Endothelial cell of umbilical vein (primary cell): ENCODE measurements around the gene CAMTA1. TPM values are rescaled to one million over a fixed set of nuclear protein-coding genes. Genes with fewer than 3 reads are reported as not detected.

ENCODE experiments used
- BruUV-seq: library from RNA; stranded (reverse); fragments of 400-500 nt; replicated peaks from 2 replicates; lab custom pipeline; 2021; lab: Mats Ljungman, UMichigan
- CTCF ChIA-PET: fragments of 300-600, 350-600 bp; sonication (Branson Sonifier 250); formaldehyde crosslinking; loops from one replicate; lab custom pipeline; 2021; ENCODE audit warnings: antibody characterized with exemption, inconsistent platforms; lab: Charles Lee
- POLR2A ChIA-PET: fragments of 300-600, 350-600 bp; sonication (Branson Sonifier 250); formaldehyde crosslinking; loops from one replicate; lab custom pipeline; 2021; ENCODE audit warnings: antibody characterized with exemption, inconsistent platforms; lab: Charles Lee
- DNase-seq: peaks from one replicate; pipeline ENCODE4 v3.0.0-alpha.2; 2011; ENCODE audit warnings: low read depth, low spot score
- FAIRE-seq: peaks from 2 replicates; lab custom pipeline; 2011; peaks lifted over from hg19 to GRCh38; lab: Jason Lieb, UNC
- H2AFZ ChIP-seq: 2 replicates; pipeline ENCODE4 v1.6.0; 2012; ENCODE audit warnings: low read depth, low read length, control low read depth, inconsistent platforms
- H3K27ac ChIP-seq: 2 replicates; pipeline ENCODE4 v1.5.1; 2011; ENCODE audit warnings: low read depth, mild to moderate bottlenecking, control low read depth, low read length, moderate library complexity; ENCODE audit not compliant: insufficient read depth
- H3K27me3 ChIP-seq, 2 experiments: 2 replicates each; pipeline versions ENCODE4 v1.6.0 to v1.6.1; 2011; ENCODE audit warnings: low read length in 2 of 2, mixed read lengths in 1 of 2; ENCODE audit not compliant: control insufficient read depth in 2 of 2, insufficient read depth in 2 of 2
- H3K36me3 ChIP-seq, 2 experiments: 2 replicates in 1 of 2; 3 replicates in 1 of 2; pipeline ENCODE4 v1.5.1; 2011; ENCODE audit warnings: low read length in 2 of 2, mild to moderate bottlenecking in 1 of 2, moderate library complexity in 1 of 2; ENCODE audit not compliant: control insufficient read depth in 2 of 2, insufficient read depth in 2 of 2; ENCODE audit errors: extremely low read depth in 1 of 2
- H3K4me1 ChIP-seq: 3 replicates; pipeline ENCODE4 v1.5.1; 2011; ENCODE audit warnings: mild to moderate bottlenecking, low read length; ENCODE audit not compliant: control insufficient read depth, insufficient read depth; ENCODE audit errors: extremely low read depth
- H3K4me2 ChIP-seq: 2 replicates; pipeline ENCODE4 v1.6.1; 2011; ENCODE audit warnings: low read length, control low read depth, mixed read lengths; ENCODE audit not compliant: insufficient read depth
- H3K4me3 ChIP-seq, 3 experiments: fragments of 200-600 bp in 1 of 3; sonication (generic), shearing (Covaris generic) in 1 of 3; replicated peaks in 1 of 3; 2 replicates each; pipeline ENCODE4 v1.5.1; 2011 to 2016; ENCODE audit warnings: control low read depth in 3 of 3, low read length in 3 of 3, mild to moderate bottlenecking in 2 of 3, inconsistent platforms in 1 of 3, low read depth in 1 of 3, moderate library complexity in 1 of 3; ENCODE audit not compliant: insufficient read depth in 1 of 3
- H3K79me2 ChIP-seq: 2 replicates; pipeline ENCODE4 v1.6.0; 2012; ENCODE audit warnings: low read length, inconsistent platforms; ENCODE audit not compliant: control insufficient read depth, insufficient read depth
- H3K9ac ChIP-seq: replicated peaks from 2 replicates; pipeline ENCODE3; 2011; ENCODE audit warnings: low read length, control low read depth; ENCODE audit not compliant: insufficient read depth; ENCODE audit errors: extremely low read depth
- H3K9me1 ChIP-seq: replicated peaks from 3 replicates; pipeline ENCODE4 v1.6.0; 2011; ENCODE audit warnings: mild to moderate bottlenecking, low read length; ENCODE audit not compliant: control insufficient read depth, insufficient read depth; ENCODE audit errors: extremely low read depth
- H3K9me3 ChIP-seq: replicated peaks from 2 replicates; pipeline ENCODE4 v1.5.1; 2012; ENCODE audit warnings: low read length, inconsistent platforms; ENCODE audit not compliant: control insufficient read depth, insufficient read depth
- H4K20me1 ChIP-seq: replicated peaks from 2 replicates; pipeline ENCODE3; 2011; ENCODE audit warnings: mild to moderate bottlenecking, low read length; ENCODE audit not compliant: control insufficient read depth, insufficient read depth; ENCODE audit errors: extremely low read depth
- CTCF ChIP-seq, 2 donors: IDR thresholded peaks; 1 replicate in 1 of 2; 2 replicates in 1 of 2; pipeline ENCODE4 v1.5.1; 2011; ENCODE audit warnings: low read length in 2 of 2, mild to moderate bottlenecking in 2 of 2, moderate library complexity in 2 of 2, control low read depth in 1 of 2, inconsistent platforms in 1 of 2, low read depth in 1 of 2; ENCODE audit not compliant: insufficient read depth in 1 of 2; ENCODE audit errors: extremely low read depth in 1 of 2
- EZH2 ChIP-seq: IDR thresholded peaks from 2 replicates; pipeline ENCODE4 v1.6.1; 2012; ENCODE audit warnings: borderline replicate concordance, low read depth, mild to moderate bottlenecking, moderate library complexity, low read length, inconsistent platforms; ENCODE audit not compliant: severe bottlenecking
- FOS ChIP-seq: IDR thresholded peaks from 2 replicates; pipeline ENCODE4 v1.6.1; 2011; ENCODE audit warnings: mild to moderate bottlenecking, low read length, moderate library complexity, borderline replicate concordance; ENCODE audit not compliant: insufficient read depth
- GATA2 ChIP-seq: IDR thresholded peaks from 2 replicates; pipeline ENCODE4 v1.7.0; 2011; ENCODE audit warnings: low read depth, mild to moderate bottlenecking, moderate library complexity, mixed read lengths, low read length; ENCODE audit not compliant: insufficient read length, insufficient read depth
- JUN ChIP-seq: IDR thresholded peaks from 2 replicates; pipeline ENCODE4 v1.6.1; 2011; ENCODE audit warnings: borderline replicate concordance, low read depth; ENCODE audit not compliant: insufficient read length, insufficient read depth
- MAX ChIP-seq: IDR thresholded peaks from 2 replicates; pipeline ENCODE4 v1.6.1; 2011; ENCODE audit not compliant: insufficient read depth, insufficient read length
- MYC ChIP-seq: IDR thresholded peaks from one replicate; pipeline ENCODE4 v1.6.1; 2011; ENCODE audit warnings: mild to moderate bottlenecking, low read depth, low read length
- POLR2A ChIP-seq: IDR thresholded peaks from 2 replicates; pipeline ENCODE4 v1.6.1; 2012; ENCODE audit warnings: low read depth, mild to moderate bottlenecking, control low read depth, low read length
- POLR2AphosphoS5 ChIP-seq: IDR thresholded peaks from 2 replicates; pipeline ENCODE4 v1.6.1; 2012; ENCODE audit warnings: low read depth, mild to moderate bottlenecking, control low read depth, low read length, moderate library complexity; ENCODE audit not compliant: insufficient read depth
- dilution Hi-C: fragments of 300-500 bp; cut with MboI; formaldehyde crosslinking; loops from one replicate; pipeline ENCODE4 v1.15.0; 2019; ENCODE audit warnings: low sequenced_read_pairs; ENCODE audit not compliant: extremely low pct_ligation_motif_present
- intact Hi-C: fragments of 100-400 bp; cut with micrococcal nuclease; formaldehyde crosslinking; loops from one replicate; pipeline ENCODE4 v1.10.0; 2022
- polyA plus RNA-seq, 4 experiments: library from polyadenylated mRNA; depleted of rRNA in 3 of 4; stranded (reverse) in 3 of 4; unstranded in 1 of 4; fragments of >200 nt; gene quantifications; 2 replicates each; pipeline versions ENCODE4 v1.2.1 to v1.2.3, GENCODE V29; 2011 to 2012; ENCODE audit warnings: missing spikeins in 1 of 4
- total RNA-seq: library from RNA; stranded (reverse); gene quantifications from 2 replicates; pipeline ENCODE4 v1.2.3, GENCODE V29; 2021

CAMTA1 gene
- total and polyA plus RNA-seq, 2 donors (not counting 3 experiments of a cell fraction or from before 2014, with no cell fraction given): 50.8 to 92.7 TPM

GRCh38 chr1:6775261-6776043, 9.8 kb upstream of the CAMTA1 start:
- ChIA-PET CTCF (no interaction called here), POLR2A (no interaction called here)
- no TSS peak for BruUV-seq
- Histone ChIP-seq H3K79me2 (no peaks in the 10 kb centered on the region), H3K9me3 (no peaks in the 10 kb centered on the region), H3K4me2 (no peak overlapping the region), H3K4me1 (no peaks in the 10 kb centered on the region), H3K27ac (no peak overlapping the region), H3K4me3 (no peak overlapping the region), H2AFZ (no peak overlapping the region), H3K9me1 (no peaks in the 10 kb centered on the region), H3K27me3 (peaks cover 0 to 2% of the 10 kb centered on the region in 2 experiments), H3K36me3 (no peaks in the 10 kb centered on the region), H3K9ac (no peak overlapping the region), H4K20me1 (no peaks in the 10 kb centered on the region)
- no peak for DNase-seq
- intact Hi-C loops (no loop called here), dilution Hi-C loops (no loop called here)
- no peak for TF ChIP-seq MYC
- no peak for TF ChIP-seq POLR2AphosphoS5
- no peak for TF ChIP-seq JUN
- no peak for TF ChIP-seq POLR2A
- TF ChIP-seq CTCF (IDR thresholded peaks at IDR 0.05; ENCODE audit: extremely low read depth in 1 of 2, insufficient read depth in 1 of 2, low read depth in 1 of 2, low read length in 2 of 2): no peak
- TF ChIP-seq GATA2: no peak
- TF ChIP-seq FOS: no peak
- no peak for TF ChIP-seq EZH2
- TF ChIP-seq MAX: no peak
- FAIRE-seq: no peak
